Gastrocnemius medialis (tissue), 4 donors: ENCODE measurements around the gene C4BPA. TPM values are rescaled to one million over a fixed set of nuclear protein-coding genes. Genes with fewer than 3 reads are reported as not detected.

Source experiments
- ATAC-seq, 2 donors: fragments of 150-250 bp; one replicate each; pipeline ENCODE4 v1.9.1; 2016
- DNase-seq, 2 donors: peaks; one replicate each; pipeline ENCODE4 v3.0.0-alpha.2; 2019
- H3K27ac ChIP-seq, 4 donors: fragments of 200-600 bp; sonication (generic); 1 replicate in 1 of 4; 2 replicates in 3 of 4; pipeline ENCODE4 v1.5.1; 2016 to 2018; ENCODE audit warnings: mild to moderate bottlenecking in 2 of 4, moderate library complexity in 1 of 4
- H3K27me3 ChIP-seq, 3 donors: fragments of 200-600 bp; sonication (generic) in 2 of 3; 1 replicate in 1 of 3; 2 replicates in 2 of 3; pipeline versions ENCODE4 v1.5.1 to v1.6.0; 2016 to 2019; ENCODE audit warnings: mild to moderate bottlenecking in 1 of 3, moderate library complexity in 1 of 3
- H3K36me3 ChIP-seq, 2 donors: fragments of 200-600 bp; sonication (generic) in 1 of 2; one replicate each; pipeline ENCODE4 v1.5.1; 2017 to 2018
- H3K4me1 ChIP-seq, 2 donors: fragments of 200-600 bp; sonication (generic) in 1 of 2; one replicate each; pipeline ENCODE4 v1.5.1; 2016 to 2017; ENCODE audit warnings: mild to moderate bottlenecking in 2 of 2
- H3K4me3 ChIP-seq, 4 donors: fragments of 200-600 bp; sonication (generic) in 3 of 4; 1 replicate in 1 of 4; 2 replicates in 3 of 4; pipeline ENCODE4 v1.5.1; 2016 to 2019; ENCODE audit warnings: mild to moderate bottlenecking in 2 of 4
- H3K9me3 ChIP-seq, 3 donors: fragments of 200-600 bp; sonication (generic) in 2 of 3; 1 replicate in 1 of 3; 2 replicates in 2 of 3; pipeline ENCODE4 v1.5.1; 2016 to 2019
- CTCF ChIP-seq, 5 experiments: fragments of 450-650 bp in 3 of 5; fragments of 200-600 bp in 2 of 5; sonication (generic) in 2 of 5; IDR thresholded peaks in 4 of 5; conservative IDR thresholded peaks in 1 of 5; 1 replicate in 4 of 5; 2 replicates in 1 of 5; pipeline ENCODE4 v1.5.1; 2016 to 2019; ENCODE audit warnings: antibody characterized with exemption in 5 of 5, mild to moderate bottlenecking in 3 of 5, moderate library complexity in 3 of 5
- POLR2A ChIP-seq, 2 donors: fragments of 450-650 bp; IDR thresholded peaks; one replicate each; pipeline ENCODE4 v1.6.1; 2017; ENCODE audit warnings: antibody characterized with exemption in 2 of 2, mild to moderate bottlenecking in 2 of 2, moderate library complexity in 2 of 2
- in situ Hi-C, 4 donors: fragments of 200-750 bp; cut with MboI; loops; one replicate each; pipeline versions ENCODE4 v1.15.0 to v1.8.0; 2017; ENCODE audit warnings: low sequenced_read_pairs in 4 of 4
- intact Hi-C: fragments of 100-400 bp; cut with DNase I; formaldehyde crosslinking; loops from one replicate; pipeline ENCODE4 v1.15.1; 2023; ENCODE audit warnings: low total_unique reads
- total RNA-seq, 4 donors: library from RNA; depleted of rRNA; stranded (reverse); fragments of >200 nt; gene quantifications; one replicate each; pipeline versions ENCODE4 v1.1.0 to v1.2.3, GENCODE V29; 2016

The C4BPA gene
- total RNA-seq, 4 donors from 2014 or later, result 0.81 to 2.8 TPM; not detected in 2

GRCh38 chr1:207058252-207058651, 45.8 kb upstream of the C4BPA start:
- peak; percentile 48 to 52 for DNase-seq
- intact Hi-C loops, result loop anchor here (5.0 to 10.0 kb wide), 3 partner anchors 366 to 759 kb away; partner anchors contain the start of gene RASSF5
- no peaks in the 10 kb centered on the region for H3K9me3 ChIP-seq
- H3K36me3 ChIP-seq, result peaks cover 0 to 22% of the 10 kb centered on the region in 2 donors
- peak in 1 of 2 donors; percentile 32 for ATAC-seq
- H3K27me3 ChIP-seq, result no peaks in the 10 kb centered on the region
- peak overlapping the region; percentile 93 to 95 (median 94) for H3K27ac ChIP-seq
- TF ChIP-seq POLR2A (IDR thresholded peaks at IDR 0.05) (no peak), CTCF (IDR thresholded peaks at IDR 0.05 in 4 of 5, conservative IDR thresholded peaks at IDR 0.05 in 1 of 5) (no peak)
- peaks cover 37 to 65% of the 10 kb centered on the region in 2 donors for H3K4me1 ChIP-seq
- in situ Hi-C loops, result loop anchor here in 2 of 4 donors (25.0 kb wide), 2 partner anchors 421 to 729 kb away; partner anchors contain the start of gene DYRK3 (in 1 of the 2)
- H3K4me3 ChIP-seq, result no peak overlapping the region

DNA sequence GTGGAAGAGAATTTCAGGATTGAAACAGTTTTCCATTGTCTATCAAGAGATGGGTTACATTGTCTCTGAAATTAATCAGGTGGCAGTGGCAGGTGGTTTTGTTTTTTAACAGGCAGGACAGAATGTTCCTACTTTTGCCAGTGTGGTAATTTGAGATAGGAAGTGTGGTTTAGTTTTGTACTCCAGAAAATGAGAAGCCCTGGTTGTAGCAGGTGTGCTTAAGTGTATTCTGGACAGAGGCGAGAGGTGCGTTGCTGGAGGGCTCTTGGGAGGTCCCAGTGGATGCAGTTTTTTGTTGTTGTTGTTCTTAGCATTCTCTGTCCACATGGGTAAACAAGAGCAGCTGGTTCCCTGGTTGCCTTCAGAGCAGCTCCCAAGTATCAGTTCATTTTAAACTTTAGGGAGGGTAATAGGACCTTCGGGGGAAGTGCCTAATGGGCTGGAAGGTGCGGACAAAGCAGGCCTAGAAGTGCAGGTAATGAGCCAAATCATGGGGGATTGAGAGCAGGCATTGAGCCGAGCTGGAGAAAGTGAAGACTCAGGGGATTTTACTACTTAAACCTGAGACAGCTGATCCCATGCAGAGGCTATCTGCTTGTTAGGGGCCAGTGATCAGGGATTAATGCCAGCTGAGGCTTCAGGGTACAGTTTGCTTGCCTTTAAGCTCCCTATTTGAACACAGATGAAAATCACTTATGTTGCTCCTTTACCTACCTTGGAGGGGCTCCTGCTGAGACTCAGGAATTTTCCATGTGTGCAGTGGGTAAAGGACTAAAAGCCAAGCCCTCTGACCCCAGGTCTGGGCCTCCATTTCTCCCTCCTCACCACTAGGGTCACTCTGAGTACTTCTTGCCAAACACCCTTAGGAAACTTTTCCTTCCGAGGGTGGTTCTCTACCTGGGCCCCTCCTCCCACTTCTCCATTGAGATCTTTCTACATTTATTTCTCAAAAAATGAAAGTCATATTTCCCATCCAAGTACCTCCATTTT, 44.9 kb upstream of the C4BPA start:
- ATAC-seq (peak; percentile 85 to 88), DNase-seq (peak; percentile 47 to 53)
- Histone ChIP-seq H3K4me3 (peak overlapping the region in 2 of 4 donors; percentile 1 to 14), H3K9me3 (no peaks in the 10 kb centered on the region), H3K36me3 (peaks cover 0 to 25% of the 10 kb centered on the region in 2 donors), H3K27ac (peak overlapping the region; percentile 93 to 95 (median 94)), H3K27me3 (no peaks in the 10 kb centered on the region), H3K4me1 (peaks cover 37 to 64% of the 10 kb centered on the region in 2 donors)
- intact Hi-C loops (loop anchor here (5.0 to 10.0 kb wide), 3 partner anchors 367 to 758 kb away; partner anchors contain the start of gene RASSF5), in situ Hi-C loops (loop anchor here in 2 of 4 donors (25.0 kb wide), 2 partner anchors 422 to 728 kb away; partner anchors contain the start of gene DYRK3 (in 1 of the 2))
- TF ChIP-seq CTCF (IDR thresholded peaks at IDR 0.05 in 4 of 5, conservative IDR thresholded peaks at IDR 0.05 in 1 of 5) (peak in 3 of 5 experiments; percentile 24 to 45 (median 42)), POLR2A (IDR thresholded peaks at IDR 0.05) (peak; percentile 68 to 82)

GRCh38 chr1:207059881-207060280, 44.2 kb upstream of the C4BPA start:
- Histone ChIP-seq H3K27me3 (no peaks in the 10 kb centered on the region), H3K27ac (peak overlapping the region; percentile 93 to 95 (median 94)), H3K36me3 (peaks cover 0 to 25% of the 10 kb centered on the region in 2 donors), H3K4me1 (peaks cover 35 to 60% of the 10 kb centered on the region in 2 donors), H3K4me3 (peak overlapping the region in 2 of 4 donors; percentile 1 to 14), H3K9me3 (no peaks in the 10 kb centered on the region)
- ATAC-seq (no peak), DNase-seq (no peak)
- intact Hi-C loops, result loop anchor here (5.0 to 10.0 kb wide), 3 partner anchors 368 to 757 kb away; partner anchors contain the start of gene RASSF5
- TF ChIP-seq POLR2A (IDR thresholded peaks at IDR 0.05), result no peak
- TF ChIP-seq CTCF (IDR thresholded peaks at IDR 0.05 in 4 of 5, conservative IDR thresholded peaks at IDR 0.05 in 1 of 5), result peak in 1 of 5 experiments; percentile 3
- in situ Hi-C loops, result loop anchor here in 2 of 4 donors (25.0 kb wide), 2 partner anchors 423 to 727 kb away; partner anchors contain the start of gene DYRK3 (in 1 of the 2)

DNA sequence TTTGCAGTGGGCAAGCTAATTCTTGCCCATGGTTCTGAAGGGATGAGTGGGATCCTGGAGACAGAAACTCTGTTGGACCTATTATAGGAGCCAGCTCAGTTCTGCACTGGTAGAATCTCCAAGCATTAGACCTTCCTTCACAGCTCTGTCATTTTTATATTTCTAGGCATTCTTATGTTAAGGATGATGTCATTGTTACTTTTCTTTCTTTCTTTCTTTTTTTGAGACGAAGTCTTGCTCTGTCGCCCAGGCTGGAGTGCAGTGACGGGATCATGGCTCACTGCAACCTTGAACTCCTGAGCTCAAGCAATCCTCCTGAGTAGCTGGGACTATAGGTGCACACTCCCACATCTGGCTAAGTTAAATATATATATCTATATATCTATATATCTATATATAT, 43.4 kb upstream of the C4BPA start:
- DNase-seq (no peak), ATAC-seq (no peak)
- Histone ChIP-seq H3K27ac (peak overlapping the region; percentile 93 to 95 (median 94)), H3K36me3 (peaks cover 0 to 28% of the 10 kb centered on the region in 2 donors), H3K27me3 (no peaks in the 10 kb centered on the region), H3K4me3 (no peak overlapping the region), H3K9me3 (no peaks in the 10 kb centered on the region), H3K4me1 (peaks cover 31 to 57% of the 10 kb centered on the region in 2 donors)
- intact Hi-C loops (no loop called here), in situ Hi-C loops (loop anchor here in 2 of 4 donors (25.0 kb wide), 2 partner anchors 423 to 727 kb away; partner anchors contain the start of gene DYRK3 (in 1 of the 2))
- no peak for TF ChIP-seq CTCF (IDR thresholded peaks at IDR 0.05 in 4 of 5, conservative IDR thresholded peaks at IDR 0.05 in 1 of 5)
- TF ChIP-seq POLR2A (IDR thresholded peaks at IDR 0.05), result no peak
